Measurements from ENCODE around the gene S100A5. TPM values are rescaled to one million over a fixed set of nuclear protein-coding genes. Genes with fewer than 3 reads are reported as not detected.

S100A5 gene
- total and polyA plus RNA-seq, 9 of the 15 experiments (the other 6 are each of a cell fraction or from before 2014, with no cell fraction given): 0.56 to 1.4 (median 0.64) TPM; not detected in 5

GRCh38 chr1:153515504-153516394 lies 25.0 kb downstream of the S100A5 start:
- ChIA-PET CTCF (ENCODE audit: low intra/inter-chr PET ratio) (no interaction called here), POLR2A (interaction anchor here (0.6 to 2.9 kb wide), 11 partner anchors 10 to 458 kb away, joined by 3 to 15 read pairs (median 3); partner anchors contain the start of genes CHTOP and S100A13)
- peak in 3 of 4 experiments; percentile 43 to 57 (median 49) for DNase-seq (ENCODE audit: extremely low read depth in 1 of 4, low spot score in 3 of 4)
- FAIRE-seq: peak; percentile 75
- Histone ChIP-seq H3K9me3 (replicated peaks; ENCODE audit: control insufficient read depth, insufficient read depth, low read depth, low read length) (no peaks in the 10 kb centered on the region), H3K9ac (ENCODE audit: insufficient read depth in 1 of 2, low read depth in 2 of 2, low read length in 2 of 2) (peak overlapping the region in 1 of 2 experiments; percentile 28; a peak in 1 of 4 replicates), H3K79me2 (ENCODE audit: control insufficient read depth, insufficient read depth, low read length) (no peaks in the 10 kb centered on the region), H3K36me3 (ENCODE audit: control insufficient read depth, insufficient read depth, low read length) (no peaks in the 10 kb centered on the region), H3K9me1 (ENCODE audit: control insufficient read depth, insufficient read depth, low read length) (no peaks in the 10 kb centered on the region), H3K27ac (ENCODE audit: extremely low read depth, low read depth, low read length) (no peak overlapping the region), H3K4me2 (ENCODE audit: insufficient read depth, low read length) (peak overlapping the region; percentile 56; the same call in 1 of the 2 replicates), H3K4me3 (no peak overlapping the region), H3K27me3 (ENCODE audit: control insufficient read depth in 2 of 2, insufficient read depth in 2 of 2, low read length in 2 of 2) (no peaks in the 10 kb centered on the region), H3K4me1 (replicated peaks in 1 of 2; ENCODE audit: control insufficient read depth in 2 of 2, insufficient read depth in 2 of 2, low read length in 2 of 2) (peaks cover 11 to 19% of the 10 kb centered on the region in 2 experiments; a peak in 3 of 5 replicates), H2AFZ (ENCODE audit: low read depth, low read length) (peak overlapping the region; percentile 86), H4K20me1 (replicated peaks; ENCODE audit: control insufficient read depth, insufficient read depth, low read length) (no peaks in the 10 kb centered on the region)
- no TSS peak for BruUV-seq (replicated peaks)
- in situ Hi-C loops (cut with MboI) (loop anchor here (5.0 to 10.0 kb wide), 2 partner anchors 49 to 252 kb away; partner anchors contain the start of gene S100A2), intact Hi-C loops (cut with micrococcal nuclease) (loop anchor here (10.0 kb wide), 1 partner anchor 259 kb away; the partner anchor contains the start of gene SLC27A3)
- 30% methylated on average over 8 of the region's 8 CpGs for WGBS (ENCODE audit: insufficient coverage, low coverage, missing lambda C conversion rate)
- ATAC-seq: peak; percentile 93
- peak in 1 of 2 experiments; percentile 56; a peak in 1 of 4 replicates for TF ChIP-seq MAZ (CRISPR knock-in tag; conservative IDR thresholded peaks at IDR 0.05 in 1 of 2, IDR thresholded peaks at IDR 0.05 in 1 of 2)
- TF ChIP-seq CREB3L1 (IDR thresholded peaks at IDR 0.05; ENCODE audit: borderline replicate concordance, low read depth): no peak
- no peak for TF ChIP-seq SUPT5H (IDR thresholded peaks at IDR 0.05)
- no peak for TF ChIP-seq THAP12 (CRISPR knock-in tag; IDR thresholded peaks at IDR 0.05)
- no peak for TF ChIP-seq POLR2B (IDR thresholded peaks at IDR 0.05; ENCODE audit: low read depth, partially characterized antibody)
- TF ChIP-seq NRF1 (conservative IDR thresholded peaks at IDR 0.05 in 1 of 2, IDR thresholded peaks at IDR 0.05 in 1 of 2): peak in 1 of 2 experiments; percentile 22; a peak in 1 of 4 replicates
- TF ChIP-seq PHF8 (IDR thresholded peaks at IDR 0.05; ENCODE audit: borderline replicate concordance, low read length): peak; percentile 39; the same call in 1 of the 2 replicates
- TF ChIP-seq DMBX1 (CRISPR knock-in tag; IDR thresholded peaks at IDR 0.05; ENCODE audit: borderline replicate concordance): no peak
- no peak for TF ChIP-seq PRPF4 (IDR thresholded peaks at IDR 0.05; ENCODE audit: insufficient read depth, low read depth, low read length, poor library complexity, severe bottlenecking)
- no peak for TF ChIP-seq ZNF280A (IDR thresholded peaks at IDR 0.05; ENCODE audit: low read depth, partially characterized antibody)
- no peak for TF ChIP-seq SMARCC2 (IDR thresholded peaks at IDR 0.05; ENCODE audit: low read depth)

All from K562 (cell line).